Measurements from ENCODE around the gene ASPSCR1.

DNA sequence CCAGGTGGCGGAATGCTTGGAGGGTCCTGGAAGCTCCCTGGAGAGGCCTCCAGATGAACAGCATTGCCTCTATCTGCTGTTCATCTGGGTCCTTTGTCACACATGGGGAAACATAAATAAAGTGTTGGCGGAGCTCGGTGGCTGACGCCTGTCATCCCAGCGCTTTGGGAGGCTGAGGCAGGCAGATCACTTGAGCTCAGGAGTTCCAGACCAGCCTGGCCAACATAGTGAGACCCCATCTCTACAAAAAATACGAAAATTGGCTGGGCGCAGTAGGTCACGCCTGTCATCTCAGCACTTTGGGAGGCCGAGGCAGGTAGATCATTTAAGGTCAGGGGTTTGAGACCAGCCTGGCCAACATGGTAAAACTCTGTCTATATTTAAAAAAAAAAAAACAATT, 32.6 kb upstream of the ASPSCR1 start:
- TF ChIP-seq, protein P1, sequence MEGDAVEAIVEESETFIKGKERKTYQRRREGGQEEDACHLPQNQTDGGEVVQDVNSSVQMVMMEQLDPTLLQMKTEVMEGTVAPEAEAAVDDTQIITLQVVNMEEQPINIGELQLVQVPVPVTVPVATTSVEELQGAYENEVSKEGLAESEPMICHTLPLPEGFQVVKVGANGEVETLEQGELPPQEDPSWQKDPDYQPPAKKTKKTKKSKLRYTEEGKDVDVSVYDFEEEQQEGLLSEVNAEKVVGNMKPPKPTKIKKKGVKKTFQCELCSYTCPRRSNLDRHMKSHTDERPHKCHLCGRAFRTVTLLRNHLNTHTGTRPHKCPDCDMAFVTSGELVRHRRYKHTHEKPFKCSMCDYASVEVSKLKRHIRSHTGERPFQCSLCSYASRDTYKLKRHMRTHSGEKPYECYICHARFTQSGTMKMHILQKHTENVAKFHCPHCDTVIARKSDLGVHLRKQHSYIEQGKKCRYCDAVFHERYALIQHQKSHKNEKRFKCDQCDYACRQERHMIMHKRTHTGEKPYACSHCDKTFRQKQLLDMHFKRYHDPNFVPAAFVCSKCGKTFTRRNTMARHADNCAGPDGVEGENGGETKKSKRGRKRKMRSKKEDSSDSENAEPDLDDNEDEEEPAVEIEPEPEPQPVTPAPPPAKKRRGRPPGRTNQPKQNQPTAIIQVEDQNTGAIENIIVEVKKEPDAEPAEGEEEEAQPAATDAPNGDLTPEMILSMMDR (IDR thresholded peaks at IDR 0.05; ENCODE audit: insufficient read depth, low read length, poor library complexity, severe bottlenecking), result no peak
- TF ChIP-seq EZH2phosphoT487 (conservative IDR thresholded peaks at IDR 0.05; ENCODE audit: low read length), result no peak

Data from SU-DHL-6 (cell line).